NCI-H1694 (cell line): ENCODE measurements around the gene SUN2.
A peak's percentile ranks its signal among the peaks of the same experiment; 100 is the strongest.
"Not testable (repeated sequence)": the region's sequence is repeated elsewhere in the genome, so short reads cannot be mapped to it uniquely, and the experiment has no call there.

ENCODE experiments used
- DNase-seq: peaks from one replicate; lab custom pipeline; 2025; lab: John Stamatoyannopoulos, UW

SUN2 gene, protein sequence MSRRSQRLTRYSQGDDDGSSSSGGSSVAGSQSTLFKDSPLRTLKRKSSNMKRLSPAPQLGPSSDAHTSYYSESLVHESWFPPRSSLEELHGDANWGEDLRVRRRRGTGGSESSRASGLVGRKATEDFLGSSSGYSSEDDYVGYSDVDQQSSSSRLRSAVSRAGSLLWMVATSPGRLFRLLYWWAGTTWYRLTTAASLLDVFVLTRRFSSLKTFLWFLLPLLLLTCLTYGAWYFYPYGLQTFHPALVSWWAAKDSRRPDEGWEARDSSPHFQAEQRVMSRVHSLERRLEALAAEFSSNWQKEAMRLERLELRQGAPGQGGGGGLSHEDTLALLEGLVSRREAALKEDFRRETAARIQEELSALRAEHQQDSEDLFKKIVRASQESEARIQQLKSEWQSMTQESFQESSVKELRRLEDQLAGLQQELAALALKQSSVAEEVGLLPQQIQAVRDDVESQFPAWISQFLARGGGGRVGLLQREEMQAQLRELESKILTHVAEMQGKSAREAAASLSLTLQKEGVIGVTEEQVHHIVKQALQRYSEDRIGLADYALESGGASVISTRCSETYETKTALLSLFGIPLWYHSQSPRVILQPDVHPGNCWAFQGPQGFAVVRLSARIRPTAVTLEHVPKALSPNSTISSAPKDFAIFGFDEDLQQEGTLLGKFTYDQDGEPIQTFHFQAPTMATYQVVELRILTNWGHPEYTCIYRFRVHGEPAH

DNA sequence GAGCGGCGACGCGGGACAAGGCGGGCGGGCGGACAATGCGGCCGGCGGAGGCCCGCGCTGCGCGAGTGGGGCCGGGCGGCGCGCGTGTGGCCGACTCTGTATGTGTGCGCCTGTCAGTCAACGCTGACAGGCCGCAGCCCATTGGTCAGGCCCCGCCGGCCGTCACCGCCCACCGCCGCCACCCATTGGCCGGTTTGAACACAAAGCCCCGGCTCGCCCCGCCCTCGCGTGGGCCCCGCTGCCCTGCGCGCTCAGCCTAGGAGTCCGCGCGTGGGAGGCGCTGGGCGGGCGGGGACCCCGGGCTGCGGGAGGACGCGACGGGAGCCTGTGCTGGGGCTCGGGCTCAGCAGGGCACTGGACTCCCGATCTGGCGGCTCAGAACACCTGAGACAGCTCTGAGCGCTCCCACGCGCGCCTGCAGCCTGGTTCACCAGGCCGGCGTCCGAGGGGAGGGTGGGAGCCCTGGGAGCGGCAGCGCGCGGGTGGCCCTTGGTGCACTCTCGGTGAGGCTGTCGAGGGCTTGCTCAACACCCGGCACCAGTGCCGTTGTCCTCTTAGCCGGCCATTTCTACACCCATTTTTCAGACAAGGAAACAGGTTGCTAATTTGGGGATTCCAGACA is at the start of gene SUN2:
Gene SUN2, minus strand, starts transcription at position 88 of the 622 bp plus-strand sequence. CDS start 3,370 bp downstream, outside the sequence.
- peak; percentile 33 for DNase-seq

DNA sequence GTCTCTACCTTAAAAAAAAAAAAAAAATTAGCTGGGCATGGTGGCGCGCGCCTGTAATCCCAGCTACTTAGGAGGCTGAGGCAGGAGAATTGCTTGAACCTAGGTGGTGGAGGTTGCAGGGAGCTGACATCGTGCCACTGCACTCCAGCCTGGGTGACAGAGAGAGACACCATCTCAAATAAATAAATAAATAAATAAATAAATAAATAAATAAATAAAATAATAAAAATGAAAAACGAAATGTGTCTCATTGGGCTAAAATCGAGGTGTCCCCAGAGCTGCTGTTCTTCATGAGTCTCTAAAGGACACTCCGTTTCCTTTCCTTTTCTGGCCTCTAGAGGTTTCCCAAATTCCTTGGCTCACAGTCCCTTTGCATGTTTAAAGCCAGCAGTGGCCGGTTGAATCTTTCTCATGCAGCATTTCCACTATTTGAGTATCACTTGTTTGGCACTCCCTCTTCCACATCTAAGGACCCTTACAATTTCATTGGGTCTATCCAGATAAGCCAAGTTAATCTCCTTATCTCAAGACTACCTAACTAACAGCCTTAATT is 49.3 kb upstream of the SUN2 start:
- DNase-seq = not testable (repeated sequence)

DNA sequence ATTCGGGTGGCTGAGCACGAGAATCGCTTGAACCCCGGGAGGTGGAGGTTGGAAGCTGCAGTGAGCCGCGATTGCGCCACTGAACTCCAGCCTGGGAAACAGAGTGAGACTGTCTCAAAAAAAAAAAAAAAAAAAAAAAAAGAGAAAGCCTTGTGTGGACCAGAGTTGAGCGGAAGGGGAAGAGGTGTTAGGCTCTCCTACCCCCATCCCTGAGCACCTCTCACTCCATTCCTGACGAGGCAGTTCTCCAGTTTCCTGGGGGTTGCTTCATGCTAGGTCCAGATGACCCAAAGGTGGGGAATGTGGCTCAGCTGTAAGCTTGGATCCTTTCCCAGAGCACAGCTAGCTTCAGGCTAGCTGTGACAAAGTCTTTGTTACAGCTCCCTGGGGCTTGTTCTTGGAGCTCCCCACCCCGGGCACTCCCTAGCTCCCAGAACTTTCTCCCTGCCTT is 46.9 kb upstream of the SUN2 start:
- peak; percentile 16 for DNase-seq

DNA sequence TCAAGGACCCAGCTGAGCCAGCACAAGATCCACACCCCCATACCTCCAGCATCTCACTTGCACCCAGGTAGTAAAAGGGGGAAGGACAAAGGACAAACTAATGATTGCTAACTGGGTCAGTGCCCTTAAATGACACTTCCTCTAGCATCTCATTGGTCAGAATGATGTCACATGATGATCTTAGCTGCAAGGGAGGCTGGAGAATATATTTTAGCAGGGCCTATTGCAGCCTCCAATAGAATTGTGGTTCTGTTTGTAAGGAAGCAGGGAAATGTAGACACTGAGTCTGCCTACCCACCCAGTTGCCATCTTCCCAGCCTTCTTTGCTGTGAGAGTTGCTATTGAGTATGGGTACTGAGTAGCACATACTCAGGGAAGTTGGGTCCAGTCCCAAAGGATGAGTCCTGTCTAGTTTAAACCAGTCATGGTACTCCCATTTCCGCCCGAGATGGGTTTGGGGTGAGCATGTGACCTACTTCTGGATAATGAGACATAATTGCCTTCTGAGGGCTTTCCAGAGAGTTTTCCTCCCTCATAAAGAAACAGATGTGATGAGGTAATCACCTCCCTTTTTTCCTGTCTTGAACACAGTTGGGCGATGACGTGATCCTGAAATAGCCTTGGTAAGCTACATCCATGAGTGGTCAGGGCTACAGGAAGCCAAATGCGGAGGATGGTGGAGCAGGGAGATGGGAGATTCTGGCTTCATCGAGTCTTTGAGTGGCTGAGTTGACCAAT is 43.6 kb upstream of the SUN2 start:
- no peak for DNase-seq

DNA sequence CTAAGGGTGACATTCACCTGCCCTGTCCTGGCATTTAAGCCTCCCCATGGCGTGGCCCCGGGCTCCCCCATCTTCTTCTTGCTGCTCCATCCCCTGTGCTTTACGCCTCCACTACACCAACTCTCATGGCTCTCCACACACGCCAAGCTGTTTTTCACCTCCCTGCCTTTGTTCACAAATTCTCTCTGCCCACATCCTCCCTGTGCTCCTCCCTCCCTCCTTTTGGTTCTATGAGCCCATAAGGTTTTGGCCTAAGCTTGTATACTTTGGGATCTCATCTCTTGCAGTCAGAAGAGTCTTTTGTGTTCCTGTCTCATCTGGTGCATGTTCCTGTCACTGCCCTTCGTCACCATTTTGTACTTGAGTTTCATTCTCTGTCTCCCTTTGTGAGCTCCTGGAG is 42.7 kb upstream of the SUN2 start:
- no peak for DNase-seq

DNA sequence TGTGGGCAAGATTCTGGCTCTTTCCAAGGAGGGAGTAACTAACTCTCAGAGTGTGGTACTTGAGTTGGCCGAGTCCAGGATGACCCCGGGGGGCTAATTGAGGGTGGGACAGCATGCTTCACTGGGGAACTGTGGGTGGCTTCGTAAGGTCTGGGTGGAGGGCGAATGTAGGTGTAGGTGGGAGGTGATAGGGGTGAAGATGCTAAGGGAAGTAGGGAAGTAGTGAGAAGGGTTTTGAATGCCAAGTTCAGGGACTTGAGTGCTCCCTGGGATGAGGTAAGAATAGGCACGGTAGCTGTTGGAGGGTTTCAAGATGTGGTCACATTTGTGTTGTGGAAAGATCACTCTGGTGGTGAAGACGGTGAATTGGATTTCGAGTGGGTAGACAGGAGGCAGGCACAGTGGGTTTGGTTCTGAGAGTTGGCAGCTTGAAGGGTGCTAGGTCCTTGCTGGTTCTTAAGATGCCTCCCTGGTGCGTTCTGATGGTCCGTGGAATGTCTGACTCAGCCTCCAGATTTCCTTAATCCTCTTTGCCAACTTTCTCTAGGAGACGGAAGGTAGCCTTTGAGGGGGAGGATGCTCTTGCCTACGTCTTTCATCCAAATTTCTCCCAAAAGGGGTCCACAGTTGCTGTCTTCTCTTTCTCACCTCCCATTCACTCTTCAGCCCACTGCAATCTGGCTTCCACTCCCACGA is 40.6 kb upstream of the SUN2 start:
- no peak for DNase-seq

DNA sequence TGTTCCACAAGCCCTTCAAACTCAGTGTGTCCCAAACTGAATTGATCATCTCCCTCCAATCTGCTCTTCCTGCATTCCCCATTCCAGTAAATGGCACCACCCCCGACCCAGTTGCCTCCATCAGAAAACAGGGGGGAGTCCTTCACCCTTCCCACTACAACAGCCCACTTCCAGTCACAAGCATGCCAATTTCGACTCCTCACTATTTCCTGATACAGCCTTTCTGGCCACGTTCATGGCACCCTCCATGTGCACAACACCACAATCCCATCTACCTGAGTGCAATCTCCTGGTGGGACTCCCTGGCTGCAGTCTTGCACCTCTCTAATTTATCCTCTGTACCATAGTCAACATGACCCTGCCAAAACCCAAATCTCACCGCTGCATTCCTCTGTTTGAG is 39.8 kb upstream of the SUN2 start:
- DNase-seq = no peak

DNA sequence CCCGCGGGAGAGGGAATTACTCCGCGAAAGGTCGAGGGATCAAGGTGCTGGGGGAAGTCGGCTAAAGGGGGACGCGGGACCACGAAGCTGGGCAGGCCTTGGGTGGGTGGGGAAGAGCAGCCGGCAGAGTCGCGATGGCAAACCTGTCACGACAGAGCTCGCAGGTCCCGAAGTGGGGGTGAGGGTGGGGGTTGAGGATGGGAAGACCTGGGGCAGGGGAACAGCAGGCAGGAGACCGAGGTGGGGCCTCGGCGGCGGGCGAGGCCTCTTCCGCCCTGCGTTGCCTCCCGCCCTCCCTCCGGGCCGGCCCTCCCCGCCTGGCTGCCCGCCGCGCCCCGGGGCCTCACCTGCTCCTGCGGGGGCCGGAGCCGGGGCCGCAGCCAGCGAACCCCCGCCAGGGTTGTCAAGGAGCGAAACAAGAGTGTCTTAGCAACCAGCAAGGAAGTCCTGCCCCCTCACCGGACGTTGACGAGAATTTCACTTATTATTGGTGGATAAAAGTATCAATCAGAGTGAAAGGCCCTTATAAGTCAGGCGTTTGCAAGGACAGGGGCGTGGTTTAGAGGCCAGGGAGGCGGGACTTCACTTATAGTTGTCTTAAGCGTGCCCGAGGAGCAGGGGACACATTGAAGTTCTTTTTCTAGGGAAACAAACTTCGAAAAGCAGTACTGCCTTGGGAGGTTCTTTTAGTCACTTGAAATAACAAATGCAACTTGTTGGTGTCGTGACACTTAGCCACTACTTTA is 38.1 kb upstream of the SUN2 start, which contains the start of gene DNAL4:
Gene DNAL4, minus strand, starts transcription at position 423 of the 746 bp plus-strand sequence. CDS start 11,412 bp downstream, outside the sequence.
- peak; percentile 97 for DNase-seq

DNA sequence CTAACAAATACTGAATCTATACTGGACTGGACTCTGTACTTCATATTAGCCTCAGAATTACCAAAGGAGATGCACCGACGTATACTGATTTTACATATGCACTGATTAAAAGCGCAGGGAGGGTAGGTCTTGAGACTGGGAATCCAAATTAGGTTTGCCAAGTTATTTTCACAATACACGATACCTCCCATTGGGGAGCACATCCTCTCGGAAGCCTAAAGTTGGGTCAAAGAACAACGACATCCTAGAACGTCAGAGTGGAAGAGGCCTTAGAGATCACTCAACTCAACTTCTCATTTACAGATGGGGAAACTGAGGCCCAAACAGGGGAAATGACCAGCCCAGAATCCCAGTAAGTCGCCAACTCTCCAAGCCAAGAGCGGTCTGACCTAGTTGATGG is 37.5 kb upstream of the SUN2 start:
- DNase-seq = no peak

DNA sequence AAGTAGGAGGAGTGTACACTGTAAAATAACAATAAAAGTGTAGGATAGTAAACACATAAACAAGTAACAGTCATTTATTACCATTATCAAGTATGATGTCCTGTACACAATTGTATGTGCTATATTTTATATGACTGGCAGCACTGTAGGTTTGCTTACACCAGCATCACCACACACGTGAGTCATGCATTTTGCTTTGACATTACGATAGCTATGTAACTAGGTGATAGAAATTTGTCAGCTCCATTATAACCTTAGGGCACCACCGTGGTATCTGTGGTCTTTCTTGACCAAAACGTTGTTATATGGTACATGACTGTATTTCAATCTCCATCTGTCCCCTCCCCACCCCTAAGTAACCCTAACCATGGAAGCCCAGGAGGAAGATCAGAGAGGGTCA is 37.0 kb upstream of the SUN2 start:
- no peak for DNase-seq

DNA sequence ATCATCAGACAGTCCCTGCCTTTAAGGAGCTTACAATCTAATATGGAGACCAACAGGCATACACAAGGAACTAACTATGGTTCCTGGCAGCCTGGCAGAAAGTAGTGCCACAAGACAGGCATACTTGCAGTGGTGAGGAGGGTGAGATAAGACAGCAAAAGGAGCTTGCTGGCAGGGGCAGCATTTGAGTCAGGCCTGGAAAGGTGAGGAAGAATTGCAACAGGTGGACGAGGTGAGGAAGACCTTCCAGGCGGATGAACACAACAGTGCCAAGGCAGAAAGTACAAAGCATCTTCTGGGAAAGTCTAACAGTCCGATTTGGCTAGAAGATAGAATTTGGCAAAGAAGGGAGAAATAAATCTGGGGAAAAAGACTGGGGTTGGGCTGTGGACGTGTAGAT is 33.8 kb upstream of the SUN2 start:
- no peak for DNase-seq

DNA sequence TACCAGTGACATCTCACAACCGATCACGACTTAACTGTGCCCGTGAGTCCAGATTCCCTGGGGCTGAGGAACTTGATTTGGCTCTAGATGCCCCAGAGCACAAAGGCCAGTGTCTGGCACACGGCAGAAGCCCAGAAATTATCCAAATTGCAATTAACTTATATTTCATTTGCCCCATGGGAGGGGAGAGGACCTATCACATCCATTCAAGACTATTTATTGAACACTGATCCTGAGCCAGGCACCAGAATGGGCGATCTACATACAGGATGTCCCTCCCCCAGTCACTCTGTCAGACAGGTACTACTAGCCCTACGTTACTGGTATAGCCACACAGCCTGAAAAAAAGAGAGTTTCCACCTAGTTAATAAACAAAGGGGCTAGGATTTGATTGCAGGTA is 33.0 kb upstream of the SUN2 start:
- DNase-seq = no peak

DNA sequence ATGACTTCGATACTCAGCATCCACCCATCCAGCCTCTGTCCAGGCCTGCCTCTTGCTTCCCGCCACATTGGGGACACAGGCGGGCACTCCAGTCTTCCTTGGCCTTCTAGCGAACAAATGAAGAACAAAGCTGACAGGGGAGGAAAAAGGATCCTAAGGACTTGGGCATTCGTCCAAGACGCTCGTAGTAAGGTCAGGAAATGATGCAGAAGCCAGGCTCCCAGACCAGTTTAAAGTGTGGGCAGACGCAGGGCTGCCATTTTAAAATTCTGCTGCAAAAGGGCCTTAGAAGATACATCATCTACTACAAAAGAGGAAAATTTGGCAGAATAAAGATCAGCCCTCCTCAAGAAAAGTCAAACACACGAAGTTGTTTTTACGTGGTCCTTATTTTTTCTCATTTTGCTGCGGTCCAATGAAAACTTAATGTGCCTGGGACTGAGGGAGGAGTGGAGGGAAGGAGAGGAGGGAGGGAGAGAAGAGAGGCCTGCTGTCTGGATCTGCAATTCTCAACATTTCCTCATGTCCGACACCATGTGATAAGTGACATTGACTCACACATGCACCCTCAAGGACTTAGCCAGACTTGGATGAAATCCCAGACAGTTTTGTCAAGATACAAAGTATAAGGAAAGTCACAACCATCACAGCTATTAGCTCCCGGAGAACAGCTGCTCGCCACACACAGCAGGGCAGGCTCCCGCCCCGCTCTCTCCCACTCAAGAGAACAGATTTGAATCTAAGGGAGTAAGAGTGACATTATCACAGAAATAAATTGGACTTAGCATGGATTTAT is 32.4 kb upstream of the SUN2 start:
- no peak for DNase-seq

DNA sequence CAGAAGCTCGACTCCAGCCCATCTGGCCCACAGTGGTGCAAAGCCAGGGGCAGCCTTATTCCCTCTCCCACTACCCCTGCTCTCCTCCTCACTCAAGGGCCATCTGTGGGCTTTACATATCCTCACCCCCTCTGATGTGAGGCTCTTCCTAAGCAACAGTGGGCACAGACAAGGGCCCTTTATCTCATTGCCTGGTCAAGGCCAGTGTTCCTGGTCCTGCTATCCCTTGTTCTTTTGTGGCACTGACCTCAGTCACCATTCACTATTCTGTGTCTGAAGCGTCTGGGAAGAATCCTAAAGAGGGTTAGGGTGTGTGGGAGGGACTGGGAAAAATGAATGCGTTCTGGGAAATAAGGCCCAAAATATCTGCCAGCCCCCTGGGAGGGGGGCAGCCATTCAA is 30.8 kb upstream of the SUN2 start:
- no peak for DNase-seq

DNA sequence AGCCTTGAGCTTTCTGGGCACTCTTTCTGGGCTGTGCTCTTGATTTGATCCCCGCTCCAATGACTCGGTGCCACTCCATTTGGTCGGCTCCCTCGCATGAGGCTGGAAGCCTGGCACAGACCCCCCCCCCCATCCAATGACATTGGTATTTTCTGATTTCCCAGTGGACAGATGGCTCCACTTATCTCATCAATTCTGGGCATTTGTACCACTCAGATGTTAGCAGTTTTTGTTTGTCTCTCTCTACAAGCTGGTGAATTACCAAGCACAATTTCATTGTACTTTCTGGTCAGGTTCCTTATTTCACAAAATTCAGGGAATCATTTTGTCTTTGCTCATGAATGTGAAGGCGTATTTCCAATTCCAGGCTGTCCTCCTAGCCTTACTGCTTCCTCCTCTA is 29.1 kb upstream of the SUN2 start:
- DNase-seq = no peak

DNA sequence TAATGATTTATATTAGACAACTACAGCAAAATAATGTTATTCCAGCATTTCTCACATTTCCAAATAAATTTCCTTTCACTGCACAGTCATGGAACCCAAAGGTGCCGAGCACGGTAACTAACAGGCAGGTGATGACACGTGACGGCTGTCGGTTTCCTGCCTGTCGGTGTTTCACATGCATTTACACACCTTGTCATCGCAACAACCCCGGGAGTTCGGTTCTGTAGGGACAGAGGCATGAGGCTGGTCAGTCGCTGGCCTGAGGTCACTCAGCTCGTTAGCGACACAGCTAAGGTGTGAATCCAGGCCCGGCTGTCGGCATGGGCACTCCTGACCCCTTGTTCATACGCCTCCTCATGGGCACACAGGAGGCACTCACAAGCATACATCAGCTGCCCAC is 28.2 kb upstream of the SUN2 start:
- no peak for DNase-seq

DNA sequence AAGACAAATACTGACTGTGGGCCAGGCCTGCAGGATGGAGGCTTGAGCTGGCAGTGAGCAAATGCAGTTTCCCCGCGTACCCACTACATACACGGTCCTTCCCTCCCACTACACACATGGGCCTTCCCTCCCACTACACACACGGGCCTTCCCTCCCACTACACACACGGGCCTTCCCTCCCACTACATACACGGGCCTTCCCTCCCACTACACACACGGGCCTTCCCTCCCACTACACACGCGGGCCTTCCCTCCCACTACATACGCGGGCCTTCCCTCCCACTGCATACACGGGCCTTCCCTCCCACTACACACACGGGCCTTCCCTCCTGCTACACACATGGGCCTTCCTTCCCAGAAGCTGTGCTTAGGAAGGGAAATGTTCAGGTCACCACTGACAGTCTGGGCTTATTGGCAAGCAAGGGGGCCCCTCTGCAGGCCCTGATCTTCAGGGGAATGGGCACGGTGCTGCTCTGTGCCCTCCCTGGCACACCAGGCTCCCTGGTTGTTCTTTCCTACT is 27.4 kb upstream of the SUN2 start:
- DNase-seq = no peak

DNA sequence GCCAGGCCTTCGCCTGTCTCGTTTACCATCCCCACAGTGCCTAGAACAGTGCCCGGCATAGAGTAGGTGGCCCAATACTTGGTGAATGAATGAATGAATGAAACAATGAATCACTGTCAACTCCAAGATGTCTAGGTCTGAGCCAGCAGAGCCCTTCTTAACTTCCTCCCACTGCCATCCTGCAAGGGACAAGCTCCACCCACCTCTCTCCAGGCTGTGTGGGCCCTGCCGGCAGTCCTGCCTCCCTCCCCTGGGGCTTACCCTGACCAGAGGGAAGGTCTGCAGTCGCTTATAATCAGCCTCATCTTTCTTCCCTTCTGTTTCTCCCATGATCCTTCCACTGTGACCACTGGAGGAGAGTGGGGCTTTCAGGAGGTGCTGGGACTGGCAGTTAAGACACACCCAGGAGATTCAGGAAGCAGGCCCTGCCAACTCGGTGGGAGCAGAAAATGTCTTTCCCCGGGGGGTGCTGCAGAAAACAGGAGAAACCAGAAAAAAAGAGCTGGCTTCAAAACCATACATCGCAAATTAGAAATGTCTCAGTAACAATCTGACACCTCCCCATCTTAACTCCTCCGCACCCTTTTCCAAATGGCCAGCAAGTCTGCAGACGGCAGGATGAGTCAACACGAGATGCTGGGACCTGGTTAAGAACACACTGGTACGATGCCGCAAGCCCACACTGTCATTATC is 26.8 kb upstream of the SUN2 start:
- no peak for DNase-seq

DNA sequence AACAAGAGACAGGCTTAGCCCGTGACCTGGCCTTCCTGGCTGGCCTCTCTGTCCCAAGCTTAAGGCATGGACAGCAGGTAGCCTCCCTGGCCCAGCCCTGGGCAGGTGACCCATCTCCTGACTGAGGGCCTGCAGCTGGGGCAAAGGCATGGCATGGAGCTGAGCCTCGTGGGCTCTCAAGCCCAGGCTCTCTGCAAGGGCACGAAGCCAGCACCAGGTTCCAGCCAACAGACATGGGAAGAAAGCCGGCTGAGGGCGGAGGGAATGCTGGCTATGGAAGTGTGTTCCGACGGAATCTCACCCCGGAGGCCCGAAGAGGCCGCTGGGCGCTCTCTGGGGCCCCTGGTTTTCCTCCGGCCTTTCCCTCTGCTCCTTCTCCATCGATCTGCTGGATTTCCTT is 25.2 kb upstream of the SUN2 start:
- DNase-seq = no peak
